GM12801 (cell line): ENCODE results near the gene PCNX2.

ENCODE experiments used
- CTCF ChIP-seq: IDR thresholded peaks from one replicate; pipeline ENCODE4 v1.5.1; 2011; ENCODE audit warnings: control low read depth; ENCODE audit not compliant: insufficient read length; ENCODE audit errors: extremely low read depth

Gene PCNX2

GRCh38 chr1:232965124-232965911 lies 330.2 kb downstream of the PCNX2 start:
- no peak for TF ChIP-seq CTCF

- TF ChIP-seq CTCF = no peak
These were observed 330.9 kb downstream of the PCNX2 start for GRCh38 chr1:232964601-232965000.

DNA sequence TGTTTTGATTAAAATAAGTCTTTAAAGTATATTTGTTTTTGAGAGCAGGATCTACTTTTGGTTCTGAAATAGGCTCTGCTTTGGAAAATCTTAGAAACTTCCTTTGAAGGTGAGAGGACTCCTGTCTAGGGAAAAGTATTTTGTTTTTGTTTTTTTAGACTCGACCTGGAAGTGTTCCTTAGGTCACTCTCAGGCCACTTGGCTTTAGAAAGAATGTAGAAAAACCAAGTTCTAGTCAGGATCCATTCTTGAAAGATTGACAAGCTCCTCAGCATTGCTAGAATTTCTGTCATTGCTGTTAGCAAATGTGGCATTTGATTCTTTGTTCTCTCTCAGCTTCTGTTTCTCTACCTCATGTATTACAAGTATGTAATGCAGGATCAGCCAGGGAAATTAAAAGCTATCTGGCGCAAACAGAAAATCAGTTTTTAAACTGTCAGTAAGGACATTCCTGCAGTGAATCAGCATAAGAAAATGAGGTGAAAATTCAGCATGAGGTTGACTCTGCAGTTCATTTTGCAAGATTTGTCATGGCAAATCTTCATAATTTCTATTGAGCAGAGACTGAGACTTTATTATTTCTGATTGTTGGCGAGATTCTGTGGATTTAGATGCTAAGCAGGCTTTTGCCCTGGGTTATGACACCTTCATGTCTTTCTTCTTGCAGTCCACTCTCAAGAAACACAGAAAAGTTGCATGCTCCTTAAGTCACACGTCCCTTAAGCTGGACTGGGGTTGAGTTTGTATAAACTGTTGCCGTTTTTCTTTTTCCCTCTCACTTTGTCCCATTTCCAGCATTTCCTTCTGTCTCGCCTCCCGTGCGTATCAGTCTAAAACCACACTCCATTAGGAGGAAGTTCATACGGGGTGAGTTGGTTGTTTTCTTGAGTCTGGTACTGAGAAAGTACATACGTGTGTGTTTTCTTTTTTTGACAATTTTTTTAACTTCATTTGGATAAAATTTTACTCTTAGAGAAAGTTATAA lies 332.5 kb downstream of the PCNX2 start:
- TF ChIP-seq CTCF = no peak

DNA sequence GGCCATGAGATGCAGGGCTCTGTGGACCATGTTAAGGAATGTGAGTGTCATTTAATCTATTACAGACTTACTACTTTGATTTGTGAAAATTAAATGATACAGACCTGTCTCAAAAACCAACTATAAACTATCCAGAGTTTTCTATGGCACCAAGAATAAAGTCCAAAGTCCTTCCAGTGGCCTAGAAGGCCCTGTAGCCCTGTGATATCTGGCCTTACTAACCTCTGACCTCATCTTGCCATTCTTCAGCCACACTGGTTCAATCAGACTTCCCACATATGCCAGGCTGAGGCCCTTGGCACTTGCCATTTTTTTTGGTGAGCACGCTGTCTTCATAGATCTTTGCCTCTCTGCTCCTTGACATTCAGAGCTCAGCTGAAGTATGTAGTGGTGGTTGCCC lies 337.5 kb downstream of the PCNX2 start:
- no peak for TF ChIP-seq CTCF

DNA sequence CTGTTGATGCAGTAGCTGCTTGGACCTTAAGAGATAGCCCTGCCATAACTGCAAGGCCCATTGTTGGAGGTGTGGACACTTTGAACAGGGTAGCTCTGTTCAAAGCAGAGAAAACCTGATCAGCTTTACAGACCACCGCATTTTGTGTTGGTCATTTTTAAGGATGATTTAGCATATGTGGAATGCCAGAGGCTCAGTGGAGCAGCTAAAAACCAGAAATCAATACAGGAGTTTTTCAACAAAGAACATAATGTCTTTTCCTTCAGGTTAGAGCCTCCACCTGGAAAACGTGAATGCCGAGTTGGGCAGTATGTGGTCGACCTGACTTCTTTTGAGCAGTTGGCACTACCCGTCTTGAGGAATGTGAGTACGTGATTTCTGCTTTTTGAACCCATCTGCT lies 339.4 kb downstream of the PCNX2 start:
- no peak for TF ChIP-seq CTCF

DNA sequence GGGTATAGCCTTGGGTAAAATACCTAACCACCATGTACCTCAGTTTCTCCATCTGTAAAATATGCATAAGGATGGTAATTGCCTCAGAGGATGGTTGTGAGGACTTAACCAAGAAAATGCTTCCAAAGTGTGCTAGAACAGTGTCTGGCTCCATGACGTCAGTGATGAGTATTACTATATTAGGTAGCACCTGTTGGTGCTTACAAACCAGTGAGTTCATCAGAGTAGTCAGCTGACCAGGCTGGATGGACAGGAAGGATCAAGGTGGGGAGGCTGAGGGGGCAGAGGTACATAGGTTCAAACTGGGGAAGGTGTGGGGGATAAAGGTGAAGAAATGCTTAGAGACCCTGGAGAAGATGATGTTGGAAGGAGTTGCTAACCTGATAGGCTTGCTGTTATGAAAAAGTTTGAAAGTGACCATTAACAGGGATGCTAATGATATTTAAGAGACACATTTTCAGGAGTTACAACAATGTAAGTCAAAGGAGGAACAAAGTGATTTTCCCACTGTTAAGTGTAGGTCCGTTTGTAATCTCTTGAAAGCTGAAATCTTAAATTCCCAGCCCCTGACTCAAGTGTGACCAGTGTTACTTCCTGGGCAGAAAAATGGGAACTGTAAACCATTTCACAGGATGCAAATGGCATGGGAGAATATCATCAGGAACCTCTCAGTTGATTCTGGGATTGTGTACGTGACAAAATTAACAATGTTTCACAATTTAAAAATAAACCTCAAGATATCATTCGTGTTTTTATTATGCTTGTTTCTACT lies 340.7 kb downstream of the PCNX2 start:
- no peak for TF ChIP-seq CTCF
